Activated T-cell treated with anti-CD3 and anti-CD28 coated beads, Interleukin-2, amount 50 U/mL, for 4 hours (primary cell): ENCODE measurements around the gene DYNLRB1. TPM values are rescaled to one million over a fixed set of nuclear protein-coding genes. Genes with fewer than 3 reads are reported as not detected.
A peak's percentile ranks its signal among the peaks of the same experiment; 100 is the strongest.

Source experiments
- ATAC-seq, 2 donors: fragments of 200-7000 bp; cut with Tn5 transposase; one replicate each; pipeline ENCODE4 v1.10.0; 2021
- DNase-seq: peaks from one replicate; pipeline ENCODE4 v3.0.0-alpha.2; 2020
- H3K27me3 Mint-ChIP-seq: one replicate; pipeline ENCODE4 v1.8.0; 2021; ENCODE audit warnings: low read depth, mixed read lengths
- H3K36me3 Mint-ChIP-seq: one replicate; pipeline ENCODE4 v1.8.0; 2022; ENCODE audit warnings: mixed read lengths; ENCODE audit not compliant: insufficient read depth
- H3K4me1 Mint-ChIP-seq: one replicate; pipeline ENCODE4 v1.8.0; 2021; ENCODE audit warnings: low read depth, mixed read lengths
- H3K4me3 Mint-ChIP-seq: one replicate; pipeline ENCODE4 v1.8.0; 2021; ENCODE audit warnings: mild to moderate bottlenecking, moderate library complexity, mixed read lengths
- H3K9me3 Mint-ChIP-seq: one replicate; pipeline ENCODE4 v1.8.0; 2021; ENCODE audit warnings: mixed read lengths
- total RNA-seq, 3 donors: library from RNA; stranded (reverse); gene quantifications; one replicate each; pipeline ENCODE4 v1.2.1, GENCODE V29; 2021

Gene DYNLRB1
- total RNA-seq, 3 donors from 2014 or later, result 103 to 116 (median 112) TPM

DNA sequence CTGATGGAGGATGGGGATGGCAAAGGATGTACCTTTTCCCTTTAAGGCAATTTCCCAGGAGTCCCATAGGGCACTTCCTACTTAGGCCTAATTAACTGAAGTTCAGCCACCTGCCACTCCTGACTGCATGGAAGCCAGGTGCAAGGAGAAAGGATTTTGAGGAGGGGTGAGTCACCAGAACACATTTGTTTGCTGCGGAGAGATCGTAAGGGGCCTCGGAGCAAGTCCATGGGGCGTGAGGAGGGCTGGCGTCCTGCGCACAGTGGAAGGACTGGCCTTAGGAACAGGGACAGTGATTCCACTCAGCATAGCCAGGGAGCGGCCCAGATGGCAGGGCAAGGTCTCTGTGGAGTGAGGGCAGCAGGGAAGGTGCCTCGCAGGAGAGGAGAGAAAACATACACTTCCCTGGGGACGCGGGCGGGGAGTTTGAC, 30.5 kb downstream of the DYNLRB1 start:
- DNase-seq (no peak), ATAC-seq (no peak)
- Mint-ChIP-seq H3K4me3 (no peak overlapping the region), H3K9me3 (no peaks in the 10 kb centered on the region), H3K36me3 (no peaks in the 10 kb centered on the region), H3K4me1 (peaks cover 22% of the 10 kb centered on the region), H3K27me3 (no peaks in the 10 kb centered on the region)

GRCh38 chr20:34547844-34548613, 31.8 kb downstream of the DYNLRB1 start:
- ATAC-seq (no peak), DNase-seq (no peak)
- peaks cover 13% of the 10 kb centered on the region for H3K4me1 Mint-ChIP-seq
- H3K9me3 Mint-ChIP-seq, result no peaks in the 10 kb centered on the region
- H3K4me3 Mint-ChIP-seq, result no peak overlapping the region
- H3K27me3 Mint-ChIP-seq, result no peaks in the 10 kb centered on the region
- no peaks in the 10 kb centered on the region for H3K36me3 Mint-ChIP-seq

GRCh38 chr20:34549291-34549928, 33.2 kb downstream of the DYNLRB1 start:
- Mint-ChIP-seq H3K36me3 (no peaks in the 10 kb centered on the region), H3K4me1 (peaks cover 5% of the 10 kb centered on the region), H3K27me3 (no peaks in the 10 kb centered on the region), H3K4me3 (no peak overlapping the region), H3K9me3 (no peaks in the 10 kb centered on the region)
- DNase-seq (no peak), ATAC-seq (no peak)

DNA sequence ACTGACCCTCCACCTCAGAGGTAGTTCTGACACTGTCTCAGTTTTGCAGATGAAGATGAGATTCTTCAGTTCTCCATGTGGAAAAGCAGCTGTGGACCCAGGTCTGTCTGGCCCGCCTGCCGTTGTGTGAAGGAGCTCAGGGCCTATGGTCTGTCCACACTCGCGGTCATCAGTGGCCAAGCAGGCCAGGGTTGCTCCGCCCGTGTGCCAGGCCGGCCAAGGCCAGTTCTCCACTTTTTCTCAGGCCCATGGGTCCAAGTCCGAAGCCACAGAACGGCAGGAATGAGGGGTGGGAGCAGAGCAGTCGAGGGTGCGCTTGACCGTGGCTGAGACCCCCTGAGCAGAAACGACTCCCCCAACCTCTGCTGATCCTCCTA, 33.7 kb downstream of the DYNLRB1 start:
- no peak overlapping the region for H3K4me3 Mint-ChIP-seq
- no peaks in the 10 kb centered on the region for H3K36me3 Mint-ChIP-seq
- no peaks in the 10 kb centered on the region for H3K9me3 Mint-ChIP-seq
- ATAC-seq, result no peak
- H3K4me1 Mint-ChIP-seq, result no peaks in the 10 kb centered on the region
- no peaks in the 10 kb centered on the region for H3K27me3 Mint-ChIP-seq
- no peak for DNase-seq

DNA sequence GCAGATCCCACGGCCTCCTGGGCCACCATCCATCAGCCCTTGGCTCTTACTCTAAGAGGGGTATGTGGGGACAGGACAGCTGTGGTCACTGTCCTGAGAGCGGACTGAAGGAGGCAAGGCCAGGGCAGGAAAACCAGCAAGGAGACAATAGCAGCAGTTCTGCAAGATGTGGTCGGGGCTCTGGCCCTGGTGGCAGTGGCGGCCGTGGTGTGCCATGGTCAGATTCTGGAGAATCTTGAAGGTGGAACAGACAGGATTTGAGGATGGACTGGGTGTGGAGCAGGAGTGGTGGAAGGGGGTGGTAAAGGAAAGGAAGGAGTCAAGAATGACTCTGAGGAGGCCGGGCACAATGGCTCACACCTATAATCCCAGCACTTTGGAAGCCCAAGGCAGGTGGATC, 36.3 kb downstream of the DYNLRB1 start:
- Mint-ChIP-seq H3K27me3 (no peaks in the 10 kb centered on the region), H3K36me3 (no peaks in the 10 kb centered on the region), H3K4me3 (no peak overlapping the region), H3K4me1 (peaks cover 7% of the 10 kb centered on the region), H3K9me3 (no peaks in the 10 kb centered on the region)
- ATAC-seq (no peak), DNase-seq (no peak)

GRCh38 chr20:34553366-34553867, 37.2 kb downstream of the DYNLRB1 start:
- Mint-ChIP-seq H3K36me3 (no peaks in the 10 kb centered on the region), H3K27me3 (no peaks in the 10 kb centered on the region), H3K9me3 (no peaks in the 10 kb centered on the region), H3K4me1 (peaks cover 14% of the 10 kb centered on the region), H3K4me3 (no peak overlapping the region)
- ATAC-seq (no peak), DNase-seq (no peak)

- ATAC-seq, result no peak
- Mint-ChIP-seq H3K4me3 (peak overlapping the region; percentile 86), H3K4me1 (peaks cover 14% of the 10 kb centered on the region)
Observed at GRCh38 chr20:34557936-34558319, 41.7 kb downstream of the DYNLRB1 start.

DNA sequence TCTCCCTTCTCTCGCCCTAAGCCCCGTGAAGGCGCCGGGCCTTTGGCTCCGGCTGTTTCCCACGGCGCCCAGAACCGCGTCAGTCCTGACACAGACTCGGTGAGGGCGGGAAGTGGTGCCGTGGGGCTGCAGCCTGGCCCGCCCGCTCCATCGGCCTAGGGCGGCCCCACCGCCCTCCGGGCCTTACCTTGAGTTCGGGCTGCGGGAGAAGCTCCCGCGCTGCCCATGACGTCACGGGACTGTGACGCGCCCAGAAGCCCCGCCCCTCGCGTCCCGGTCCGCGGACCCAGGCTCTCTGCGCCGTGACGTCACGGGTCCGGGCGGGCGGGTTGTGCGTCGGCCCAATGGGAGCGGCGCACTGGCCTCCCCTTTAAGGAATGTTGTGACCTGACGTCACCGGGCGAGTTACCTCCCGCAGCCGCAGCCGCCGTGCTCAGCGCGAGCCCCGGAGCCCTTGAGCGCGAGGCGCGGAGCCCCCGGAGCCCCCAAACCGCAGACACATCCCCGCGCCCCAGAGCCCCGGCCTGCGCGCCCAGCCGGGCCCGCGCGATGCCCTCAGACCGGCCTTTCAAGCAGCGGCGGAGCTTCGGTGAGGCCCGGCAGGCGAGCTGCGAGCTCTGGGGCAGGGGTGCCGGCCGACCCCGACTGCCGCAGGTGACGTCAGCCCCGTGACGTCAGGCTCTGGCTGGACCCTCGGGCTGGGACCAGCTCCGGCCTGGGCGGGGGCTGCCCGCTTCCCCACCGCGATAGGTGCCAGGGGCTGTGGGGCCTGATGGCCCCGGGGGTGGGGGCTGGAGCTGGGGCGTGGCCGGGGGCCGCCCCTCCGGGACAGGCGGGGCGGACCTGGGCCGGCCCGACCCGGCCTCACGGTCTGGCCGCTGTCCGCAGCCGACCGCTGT, 42.3 kb downstream of the DYNLRB1 start, which contains the start of gene MAP1LC3A:
Gene MAP1LC3A (plus strand): TSS at position 399 of the 899 bp plus-strand sequence. CDS start 151 bp downstream, at position 550.
- Mint-ChIP-seq H3K9me3 (no peaks in the 10 kb centered on the region), H3K4me1 (peaks cover 14% of the 10 kb centered on the region), H3K36me3 (no peaks in the 10 kb centered on the region), H3K27me3 (no peaks in the 10 kb centered on the region), H3K4me3 (peak within 1 kb of the TSS; percentile 86)
- ATAC-seq (peak; percentile 91 to 93), DNase-seq (peak; percentile 93)

More at GRCh38 chr20:34557936-34558319, 41.7 kb downstream of the DYNLRB1 start:
- Mint-ChIP-seq H3K36me3 (no peaks in the 10 kb centered on the region), H3K27me3 (no peaks in the 10 kb centered on the region), H3K9me3 (no peaks in the 10 kb centered on the region)
- no peak for DNase-seq

- no peak for ATAC-seq
- Mint-ChIP-seq H3K9me3 (no peaks in the 10 kb centered on the region), H3K27me3 (no peaks in the 10 kb centered on the region), H3K4me3 (peak overlapping the region; percentile 67), H3K36me3 (no peaks in the 10 kb centered on the region), H3K4me1 (peaks cover 14% of the 10 kb centered on the region)
- no peak for DNase-seq
Observed at GRCh38 chr20:34559311-34560140, 43.3 kb downstream of the DYNLRB1 start.

- no peak for DNase-seq
- peaks cover 14% of the 10 kb centered on the region for H3K4me1 Mint-ChIP-seq
- no peaks in the 10 kb centered on the region for H3K36me3 Mint-ChIP-seq
- H3K4me3 Mint-ChIP-seq, result peak overlapping the region; percentile 51
- no peak for ATAC-seq
- no peaks in the 10 kb centered on the region for H3K9me3 Mint-ChIP-seq
- H3K27me3 Mint-ChIP-seq, result no peaks in the 10 kb centered on the region
Observed at GRCh38 chr20:34560141-34560523, 43.9 kb downstream of the DYNLRB1 start.

- Mint-ChIP-seq H3K27me3 (no peaks in the 10 kb centered on the region), H3K4me1 (peaks cover 14% of the 10 kb centered on the region), H3K36me3 (peaks cover 1% of the 10 kb centered on the region), H3K9me3 (no peaks in the 10 kb centered on the region), H3K4me3 (no peak overlapping the region)
- ATAC-seq (no peak), DNase-seq (no peak)
Observed at GRCh38 chr20:34560614-34561013, 44.4 kb downstream of the DYNLRB1 start.

DNA sequence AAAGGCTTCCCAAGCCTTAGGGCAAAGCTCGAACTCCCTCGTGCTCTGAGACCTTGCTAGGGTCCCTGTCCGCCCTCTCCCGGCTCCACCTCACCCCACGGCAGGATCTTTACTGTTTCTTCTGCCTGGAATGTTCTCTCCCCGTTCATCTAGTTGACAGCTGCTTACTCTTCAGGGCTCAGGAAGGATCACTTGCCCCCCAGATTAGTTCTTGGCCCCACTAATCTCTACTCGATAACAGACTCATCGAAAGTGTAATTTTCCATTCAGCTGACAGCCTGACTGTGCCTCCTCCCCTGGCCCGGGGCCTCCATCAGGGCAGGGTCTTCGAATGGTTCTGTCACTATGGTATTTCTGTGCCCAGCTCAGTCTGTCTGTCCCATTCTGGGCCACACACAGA, 45.4 kb downstream of the DYNLRB1 start:
- H3K27me3 Mint-ChIP-seq, result no peaks in the 10 kb centered on the region
- no peak for ATAC-seq
- peaks cover 14% of the 10 kb centered on the region for H3K4me1 Mint-ChIP-seq
- no peaks in the 10 kb centered on the region for H3K9me3 Mint-ChIP-seq
- no peak overlapping the region for H3K4me3 Mint-ChIP-seq
- peaks cover 3% of the 10 kb centered on the region for H3K36me3 Mint-ChIP-seq
- no peak for DNase-seq

DNA sequence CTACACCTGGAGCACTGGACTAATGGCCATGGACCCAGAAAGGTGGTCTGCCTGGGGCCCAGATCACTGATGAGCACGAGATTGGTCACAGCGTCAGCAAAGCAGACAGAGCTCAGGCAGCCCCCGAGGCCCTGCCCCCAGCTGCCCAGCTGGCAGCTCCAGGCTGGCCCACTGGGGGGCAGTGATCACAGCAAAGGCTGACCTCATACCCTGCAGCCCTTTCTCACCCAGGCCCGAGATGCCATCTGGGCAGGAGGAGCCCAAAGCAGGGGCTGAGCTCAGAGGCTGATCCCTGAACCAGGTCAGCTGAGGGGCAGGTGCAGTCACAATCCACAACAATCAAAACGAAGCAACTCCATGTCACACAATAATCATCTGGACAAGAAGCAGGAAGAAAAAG, 46.4 kb downstream of the DYNLRB1 start:
- Mint-ChIP-seq H3K4me3 (no peak overlapping the region), H3K4me1 (peaks cover 7% of the 10 kb centered on the region), H3K27me3 (no peaks in the 10 kb centered on the region), H3K9me3 (no peaks in the 10 kb centered on the region), H3K36me3 (peaks cover 3% of the 10 kb centered on the region)
- ATAC-seq (no peak), DNase-seq (no peak)
